CD14-positive monocyte (primary cell): ENCODE results near the gene TOGARAM1. TPM values are rescaled to one million over a fixed set of nuclear protein-coding genes. Genes with fewer than 3 reads are reported as not detected.

ENCODE experiments used
- DNase-seq, 3 donors: peaks; one replicate each; pipeline ENCODE4 v3.0.0-alpha.2; 2011 to 2022
- H2AFZ ChIP-seq: 2 replicates; pipeline ENCODE4 v1.6.0; 2012; ENCODE audit warnings: mild to moderate bottlenecking, low read depth, low read length, inconsistent platforms; ENCODE audit not compliant: insufficient read depth, poor library complexity, severe bottlenecking
- H3K27ac ChIP-seq, 2 donors: 1 replicate in 1 of 2; 2 replicates in 1 of 2; pipeline ENCODE4 v1.5.1; 2012 to 2013; ENCODE audit warnings: low read length in 2 of 2, control low read depth in 1 of 2, inconsistent platforms in 1 of 2, low read depth in 1 of 2, mild to moderate bottlenecking in 1 of 2
- H3K27me3 ChIP-seq, 2 donors: one replicate each; pipeline versions ENCODE4 v1.6.0 to v1.6.1; 2011 to 2013; ENCODE audit warnings: low read length in 2 of 2; ENCODE audit not compliant: control insufficient read depth in 2 of 2, insufficient read depth in 2 of 2
- H3K36me3 ChIP-seq, 2 donors: replicated peaks in 1 of 2; 1 replicate in 1 of 2; 2 replicates in 1 of 2; pipeline versions ENCODE4 v1.5.1 to v1.6.1; 2012 to 2013; ENCODE audit warnings: low read length in 2 of 2, control low read depth in 1 of 2, inconsistent platforms in 1 of 2, mild to moderate bottlenecking in 1 of 2; ENCODE audit not compliant: insufficient read depth in 2 of 2, control insufficient read depth in 1 of 2
- H3K4me1 ChIP-seq, 2 donors: 1 replicate in 1 of 2; 2 replicates in 1 of 2; pipeline versions ENCODE4 v1.5.1 to v1.6.1; 2012 to 2013; ENCODE audit warnings: low read length in 2 of 2, control low read depth in 1 of 2, inconsistent platforms in 1 of 2, mild to moderate bottlenecking in 1 of 2, moderate library complexity in 1 of 2; ENCODE audit not compliant: insufficient read depth in 2 of 2, control insufficient read depth in 1 of 2
- H3K4me2 ChIP-seq: replicated peaks from 2 replicates; pipeline ENCODE3; 2012; ENCODE audit warnings: low read length, moderate library complexity, mild to moderate bottlenecking; ENCODE audit not compliant: poor library complexity, severe bottlenecking; ENCODE audit errors: extremely low read depth
- H3K4me3 ChIP-seq, 3 experiments: fragments of 200-600 bp in 1 of 3; sonication (generic) in 1 of 3; replicated peaks in 1 of 3; 1 replicate in 2 of 3; 2 replicates in 1 of 3; pipeline ENCODE4 v1.5.1; 2011 to 2013; ENCODE audit warnings: low read length in 3 of 3, mild to moderate bottlenecking in 3 of 3, control low read depth in 2 of 3, low read depth in 2 of 3, inconsistent platforms in 1 of 3, moderate library complexity in 1 of 3
- H3K79me2 ChIP-seq: 2 replicates; pipeline ENCODE4 v1.6.0; 2012; ENCODE audit warnings: mild to moderate bottlenecking, control low read depth, inconsistent platforms, low read length, moderate library complexity; ENCODE audit not compliant: insufficient read depth
- H3K9ac ChIP-seq: 2 replicates; pipeline ENCODE4 v1.6.0; 2017; ENCODE audit warnings: low read length, mild to moderate bottlenecking; ENCODE audit not compliant: insufficient read depth, poor library complexity, severe bottlenecking
- H3K9me3 ChIP-seq, 2 donors: replicated peaks in 1 of 2; 1 replicate in 1 of 2; 2 replicates in 1 of 2; pipeline versions ENCODE4 v1.5.1 to v1.6.1; 2012 to 2013; ENCODE audit warnings: low read length in 2 of 2, control low read depth in 1 of 2; ENCODE audit not compliant: control insufficient read depth in 1 of 2, insufficient read depth in 1 of 2
- H4K20me1 ChIP-seq: 2 replicates; pipeline ENCODE4 v1.6.0; 2012; ENCODE audit warnings: mild to moderate bottlenecking, low read length, control low read depth, moderate library complexity; ENCODE audit not compliant: insufficient read depth
- H3K27ac Mint-ChIP-seq, 7 donors: one replicate each; pipeline ENCODE4 v1.8.0; 2020; ENCODE audit warnings: mild to moderate bottlenecking in 7 of 7, mixed read lengths in 7 of 7, moderate library complexity in 6 of 7, inconsistent platforms in 2 of 7
- H3K27me3 Mint-ChIP-seq, 3 donors: one replicate each; pipeline ENCODE4 v1.8.0; 2021 to 2022; ENCODE audit warnings: low read depth in 3 of 3, mild to moderate bottlenecking in 3 of 3, mixed read lengths in 3 of 3, moderate library complexity in 3 of 3, inconsistent platforms in 1 of 3
- H3K36me3 Mint-ChIP-seq, 2 donors: one replicate each; pipeline ENCODE4 v1.8.0; 2020; ENCODE audit warnings: mixed read lengths in 2 of 2, inconsistent platforms in 1 of 2, mild to moderate bottlenecking in 1 of 2
- H3K4me1 Mint-ChIP-seq: one replicate; pipeline ENCODE4 v1.8.0; 2020; ENCODE audit warnings: mild to moderate bottlenecking, mixed read lengths
- H3K4me3 Mint-ChIP-seq, 2 donors: one replicate each; pipeline ENCODE4 v1.8.0; 2020; ENCODE audit warnings: mild to moderate bottlenecking in 2 of 2, mixed read lengths in 2 of 2, moderate library complexity in 1 of 2
- H3K9me3 Mint-ChIP-seq, 7 donors: one replicate each; pipeline ENCODE4 v1.8.0; 2020 to 2022; ENCODE audit warnings: mixed read lengths in 7 of 7, mild to moderate bottlenecking in 6 of 7, moderate library complexity in 6 of 7, inconsistent platforms in 2 of 7
- WGBS: methylation state at CpG from one replicate; pipeline ENCODE4 v1.1.5; 2013; ENCODE audit warnings: missing lambda C conversion rate; ENCODE audit not compliant: insufficient coverage; 5-methylcytosine and 5-hydroxymethylcytosine counted together
- intact Hi-C, 2 donors: fragments of 100-400 bp; cut with micrococcal nuclease; formaldehyde crosslinking; loops; one replicate each; pipeline versions ENCODE4 v1.15.0 to v1.15.1; 2023
- polyA plus RNA-seq, 3 donors: library from polyadenylated mRNA; depleted of rRNA in 1 of 3; unstranded in 2 of 3; stranded (reverse) in 1 of 3; fragments of 300-500 nt in 2 of 3; fragments of >200 nt in 1 of 3; fragmentation: Illumina TruSeq in 2 of 3; gene quantifications; 1 replicate in 2 of 3; 2 replicates in 1 of 3; pipeline ENCODE4 v1.2.3, GENCODE V29; 2012 to 2021
- TF ChIP-seq, protein P1 (sequence below): fragments of 200-600 bp; IDR thresholded peaks from one replicate; pipeline ENCODE4 v1.8.0; 2022; ENCODE audit warnings: antibody characterized with exemption, mild to moderate bottlenecking

TOGARAM1 gene
- polyA plus RNA-seq, 3 donors, result 2.6 to 3.8 (median 3.4) TPM

GRCh38 chr14:44940211-44940610 is 21.8 kb upstream of the TOGARAM1 start:
- intact Hi-C loops, result no loop called here
- peaks cover 66 to 72% of the 10 kb centered on the region in 2 donors for H3K36me3 Mint-ChIP-seq

GRCh38 chr14:44940944-44941343 is 21.0 kb upstream of the TOGARAM1 start:
- no peak overlapping the region for H3K4me2 ChIP-seq
- no peak overlapping the region for H3K9ac ChIP-seq
- H3K27ac Mint-ChIP-seq, result no peak overlapping the region
- no peak overlapping the region for H3K4me3 Mint-ChIP-seq
- no peaks in the 10 kb centered on the region for H3K4me1 ChIP-seq
- H3K4me1 Mint-ChIP-seq, result no peaks in the 10 kb centered on the region
- WGBS, result no CpG with 5 or more reads among the region's 6 CpGs
- peaks cover 4 to 22% (median 7%) of the 10 kb centered on the region in 7 donors for H3K9me3 Mint-ChIP-seq
- H3K79me2 ChIP-seq, result no peaks in the 10 kb centered on the region
- TF ChIP-seq, protein P1, sequence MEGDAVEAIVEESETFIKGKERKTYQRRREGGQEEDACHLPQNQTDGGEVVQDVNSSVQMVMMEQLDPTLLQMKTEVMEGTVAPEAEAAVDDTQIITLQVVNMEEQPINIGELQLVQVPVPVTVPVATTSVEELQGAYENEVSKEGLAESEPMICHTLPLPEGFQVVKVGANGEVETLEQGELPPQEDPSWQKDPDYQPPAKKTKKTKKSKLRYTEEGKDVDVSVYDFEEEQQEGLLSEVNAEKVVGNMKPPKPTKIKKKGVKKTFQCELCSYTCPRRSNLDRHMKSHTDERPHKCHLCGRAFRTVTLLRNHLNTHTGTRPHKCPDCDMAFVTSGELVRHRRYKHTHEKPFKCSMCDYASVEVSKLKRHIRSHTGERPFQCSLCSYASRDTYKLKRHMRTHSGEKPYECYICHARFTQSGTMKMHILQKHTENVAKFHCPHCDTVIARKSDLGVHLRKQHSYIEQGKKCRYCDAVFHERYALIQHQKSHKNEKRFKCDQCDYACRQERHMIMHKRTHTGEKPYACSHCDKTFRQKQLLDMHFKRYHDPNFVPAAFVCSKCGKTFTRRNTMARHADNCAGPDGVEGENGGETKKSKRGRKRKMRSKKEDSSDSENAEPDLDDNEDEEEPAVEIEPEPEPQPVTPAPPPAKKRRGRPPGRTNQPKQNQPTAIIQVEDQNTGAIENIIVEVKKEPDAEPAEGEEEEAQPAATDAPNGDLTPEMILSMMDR, result no peak
- intact Hi-C loops, result no loop called here
- no peaks in the 10 kb centered on the region for H4K20me1 ChIP-seq
- peaks cover 0 to 7% of the 10 kb centered on the region in 2 donors for H3K9me3 ChIP-seq
- no peaks in the 10 kb centered on the region for H3K27me3 ChIP-seq
- H3K36me3 ChIP-seq, result peaks cover 43 to 76% of the 10 kb centered on the region in 2 donors
- no peaks in the 10 kb centered on the region for H3K27me3 Mint-ChIP-seq
- H3K4me3 ChIP-seq, result no peak overlapping the region
- H3K36me3 Mint-ChIP-seq, result peaks cover 72 to 78% of the 10 kb centered on the region in 2 donors
- H2AFZ ChIP-seq, result no peak overlapping the region
- DNase-seq, result no peak
- H3K27ac ChIP-seq, result no peak overlapping the region

More at GRCh38 chr14:44940211-44940610, 21.8 kb upstream of the TOGARAM1 start:
- Histone ChIP-seq H4K20me1 (no peaks in the 10 kb centered on the region), H3K27ac (no peak overlapping the region), H3K36me3 (peaks cover 37 to 68% of the 10 kb centered on the region in 2 donors), H3K4me3 (no peak overlapping the region), H3K27me3 (no peaks in the 10 kb centered on the region), H2AFZ (no peak overlapping the region), H3K4me2 (no peak overlapping the region), H3K4me1 (no peaks in the 10 kb centered on the region), H3K79me2 (no peaks in the 10 kb centered on the region), H3K9me3 (peaks cover 0 to 7% of the 10 kb centered on the region in 2 donors), H3K9ac (no peak overlapping the region)
- TF ChIP-seq, protein P1, result no peak
- Mint-ChIP-seq H3K27ac (peak overlapping the region in 1 of 7 donors; percentile 23), H3K9me3 (peaks cover 4 to 22% (median 7%) of the 10 kb centered on the region in 7 donors), H3K4me3 (no peak overlapping the region), H3K27me3 (no peaks in the 10 kb centered on the region), H3K4me1 (no peaks in the 10 kb centered on the region)
- no peak for DNase-seq
